Astrocyte of the hippocampus (primary cell): Measurements from ENCODE around the gene IFNA4.
"Not testable (repeated sequence)": the region's sequence is repeated elsewhere in the genome, so short reads cannot be mapped to it uniquely, and the experiment has no call there.

ENCODE experiments used
- DNase-seq: peaks from one replicate; pipeline ENCODE4 v3.0.0; 2011; ENCODE audit warnings: low read depth, low spot score

IFNA4 gene

GRCh38 chr9:21187487-21187886, at the start of gene IFNA4:
Gene IFNA4, minus strand, starts transcription at chr9:21187587. Its CDS starts 56 bp downstream, at chr9:21187531.
- DNase-seq: not testable (repeated sequence)

GRCh38 chr9:21236360-21236714, 49.0 kb upstream of the IFNA4 start:
- not testable (repeated sequence) for DNase-seq

DNA sequence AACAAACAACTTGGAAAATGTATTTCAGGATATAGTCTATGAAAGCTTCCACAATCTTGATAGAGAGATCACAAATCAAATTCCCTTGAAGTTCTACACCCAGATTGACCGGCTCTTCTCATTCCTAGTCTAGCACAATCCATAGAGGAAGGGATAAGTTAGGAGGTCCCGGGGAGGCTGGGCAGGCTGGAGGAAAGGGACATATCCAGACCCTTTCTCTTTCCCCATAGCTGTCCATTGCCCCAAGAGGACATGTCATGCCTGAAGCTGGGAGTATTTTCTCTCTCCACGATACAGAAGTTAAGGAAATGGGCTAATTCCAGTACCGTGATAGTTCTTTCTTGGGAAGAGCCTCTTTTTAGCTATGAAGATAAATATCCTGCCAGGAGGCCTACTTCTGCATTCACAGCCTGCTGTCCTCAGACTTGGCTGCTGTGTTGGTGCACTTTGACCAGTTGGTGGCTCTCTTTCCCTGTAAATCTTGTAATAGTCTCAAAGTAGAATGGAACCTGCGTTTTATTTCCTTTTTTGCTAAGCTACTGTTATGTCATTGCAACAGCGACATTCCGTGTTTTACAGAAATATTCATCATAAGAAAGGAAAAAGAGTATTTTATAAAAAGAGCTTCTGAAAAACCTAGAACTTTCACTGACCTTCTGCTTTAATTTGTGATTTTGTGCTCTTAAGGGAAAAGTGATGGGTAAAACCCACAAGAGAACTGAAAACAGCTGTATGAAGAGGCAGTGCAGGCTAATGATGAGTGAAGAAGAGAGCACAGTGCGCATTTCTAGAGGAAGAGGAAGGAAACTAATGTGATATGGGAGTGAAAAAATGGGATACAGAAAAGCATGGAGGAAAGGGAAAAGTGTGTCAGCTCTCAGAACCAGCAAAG, 48.3 kb upstream of the IFNA4 start:
- peak; percentile 61 for DNase-seq

- no peak for DNase-seq
Observed at GRCh38 chr9:21234153-21234687, 46.8 kb upstream of the IFNA4 start.

DNA sequence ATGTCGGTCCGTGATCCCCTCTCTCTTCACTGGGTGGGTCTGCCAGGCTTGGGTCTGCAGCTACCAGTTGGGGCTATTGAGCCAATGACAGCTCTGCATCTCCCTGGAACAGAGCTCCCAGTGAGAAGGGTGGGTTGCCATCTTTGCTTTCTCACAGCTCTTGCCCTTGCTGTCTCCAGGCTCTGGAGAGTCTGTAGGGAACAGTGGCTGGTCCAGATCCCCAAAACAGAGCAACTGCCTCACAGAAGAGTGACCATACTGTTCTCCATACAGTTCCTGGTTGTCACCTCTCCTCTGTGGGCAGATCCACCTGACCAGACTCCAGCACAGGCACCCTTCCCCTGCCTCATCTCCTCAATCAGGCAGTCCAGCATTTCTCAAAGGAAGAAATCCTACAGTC, 45.9 kb upstream of the IFNA4 start:
- no peak for DNase-seq

GRCh38 chr9:21228122-21228521, 40.7 kb upstream of the IFNA4 start, which contains the start of gene IFNA17:
Gene IFNA17, minus strand, starts transcription at chr9:21228222. Its CDS starts 49 bp downstream, at chr9:21228173.
- DNase-seq: no peak

GRCh38 chr9:21217211-21217610, 29.8 kb upstream of the IFNA4 start, which contains the start of gene IFNA16:
Gene IFNA16, minus strand, starts transcription at chr9:21217311. Its CDS starts 6 bp downstream, at chr9:21217305.
- DNase-seq: not testable (repeated sequence)

- DNase-seq: peak; percentile 7
Observed at GRCh38 chr9:21213411-21214326, 26.3 kb upstream of the IFNA4 start.

DNA sequence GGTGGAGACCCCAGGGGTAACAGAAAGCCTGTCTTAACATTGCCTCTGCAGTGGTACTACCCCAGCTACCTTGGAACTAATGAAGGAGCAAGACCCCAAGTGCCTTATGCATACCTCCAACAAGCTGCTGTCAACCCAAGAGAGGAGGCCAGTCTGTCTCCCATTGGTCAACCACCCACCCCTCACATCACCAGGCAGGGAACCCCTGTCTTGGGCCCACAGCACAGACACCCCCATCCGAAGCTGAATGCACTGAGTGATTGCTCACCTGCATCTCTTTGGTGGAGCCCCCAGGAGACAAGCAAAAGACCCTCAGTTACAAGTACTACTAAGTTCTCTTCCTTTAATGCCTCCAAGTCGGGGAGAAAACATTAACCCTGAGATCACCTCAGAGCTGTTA, 24.8 kb upstream of the IFNA4 start:
- not testable (repeated sequence) for DNase-seq

GRCh38 chr9:21210782-21211181, 23.4 kb upstream of the IFNA4 start:
- not testable (repeated sequence) for DNase-seq

GRCh38 chr9:21210311-21210710, 22.9 kb upstream of the IFNA4 start:
- DNase-seq: no peak

GRCh38 chr9:21207043-21207442, 19.7 kb upstream of the IFNA4 start, which contains the start of gene IFNA10:
Gene IFNA10, minus strand, starts transcription at chr9:21207143. Its CDS starts 46 bp downstream, at chr9:21207097.
- DNase-seq: not testable (repeated sequence)

DNA sequence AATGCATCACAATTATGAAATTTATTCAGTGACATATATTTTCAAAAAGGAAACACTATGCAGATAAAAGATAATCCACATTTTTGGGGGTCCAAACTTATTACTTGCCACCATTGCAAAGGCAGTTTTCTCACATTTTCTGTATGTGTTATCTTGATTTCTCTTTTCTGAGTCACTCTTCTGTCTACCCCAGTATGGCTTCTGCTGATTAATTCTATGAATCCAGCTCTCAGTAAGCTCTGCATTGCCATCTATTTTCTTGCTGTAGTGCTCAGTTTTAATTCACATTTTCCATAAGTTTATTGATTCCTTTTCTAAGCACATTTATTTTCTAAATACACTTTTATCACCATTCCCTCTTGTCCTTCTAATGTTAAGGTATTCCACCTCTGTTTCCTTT, 17.8 kb upstream of the IFNA4 start:
- DNase-seq: no peak

DNA sequence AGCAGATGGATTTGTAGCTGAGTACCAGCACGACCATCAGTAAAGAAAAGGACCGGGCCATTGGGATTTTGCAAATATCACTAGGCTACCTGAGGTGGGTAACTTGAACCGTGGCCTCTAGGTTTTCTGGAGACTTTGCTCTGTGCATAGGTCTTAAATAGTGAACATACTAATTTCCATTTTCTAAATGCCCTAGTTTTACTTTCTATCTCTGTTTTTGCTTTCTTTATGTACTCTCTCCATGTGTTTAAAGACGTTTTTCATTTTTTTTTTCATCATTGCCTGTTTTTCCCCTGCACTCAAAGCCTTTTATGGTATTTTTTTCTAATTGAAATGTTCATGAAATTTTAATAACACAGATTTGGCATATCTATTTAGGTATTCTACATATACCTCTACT, 14.7 kb upstream of the IFNA4 start, which contains the start of gene IFNA7:
Gene IFNA7 (minus strand): TSS at position 101 of the 400 bp plus-strand sequence. CDS start 40 bp downstream, at position 61.
- not testable (repeated sequence) for DNase-seq

GRCh38 chr9:21194867-21195776, 7.7 kb upstream of the IFNA4 start:
- DNase-seq: peak; percentile 13

- peak; percentile 5 for DNase-seq
Observed at GRCh38 chr9:21182810-21183736, 4.3 kb downstream of the IFNA4 start.

DNA sequence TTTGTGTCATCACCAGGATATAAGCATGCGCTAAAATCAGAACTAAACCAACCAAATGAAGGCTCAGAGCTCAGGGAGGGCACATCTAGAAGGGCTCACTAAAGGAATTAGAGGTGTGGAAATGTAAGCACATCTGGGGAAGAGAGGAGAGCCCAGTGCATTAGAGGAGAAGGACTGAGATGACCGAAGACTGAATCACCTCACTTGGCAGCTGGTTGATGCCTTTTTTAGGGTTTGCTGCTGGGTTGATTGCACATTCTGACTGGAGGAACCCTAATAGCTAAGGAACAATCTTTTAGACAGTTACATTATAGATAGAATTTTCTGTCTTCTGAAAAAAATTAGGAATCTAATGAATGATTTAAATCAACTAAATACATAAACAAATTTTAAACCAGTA, 12.7 kb downstream of the IFNA4 start:
- no peak for DNase-seq

DNA sequence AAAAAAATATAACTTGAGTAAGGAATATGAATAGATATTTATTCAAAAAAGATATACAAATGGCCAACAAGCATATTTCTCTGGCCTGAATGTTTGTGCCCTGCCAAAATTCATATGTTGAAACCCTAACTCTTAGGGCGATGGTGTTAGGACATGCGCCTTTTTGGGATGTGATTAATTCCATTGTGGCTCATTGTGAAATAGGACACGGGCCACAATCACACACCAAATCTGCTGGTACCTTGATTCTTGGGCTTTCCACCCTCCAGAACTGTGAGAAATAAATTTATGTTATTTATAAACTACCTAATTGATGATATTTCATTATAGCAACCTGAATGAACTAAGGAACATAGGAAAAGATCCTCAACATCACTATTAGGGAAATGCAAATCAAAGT, 15.2 kb downstream of the IFNA4 start:
- no peak for DNase-seq

DNA sequence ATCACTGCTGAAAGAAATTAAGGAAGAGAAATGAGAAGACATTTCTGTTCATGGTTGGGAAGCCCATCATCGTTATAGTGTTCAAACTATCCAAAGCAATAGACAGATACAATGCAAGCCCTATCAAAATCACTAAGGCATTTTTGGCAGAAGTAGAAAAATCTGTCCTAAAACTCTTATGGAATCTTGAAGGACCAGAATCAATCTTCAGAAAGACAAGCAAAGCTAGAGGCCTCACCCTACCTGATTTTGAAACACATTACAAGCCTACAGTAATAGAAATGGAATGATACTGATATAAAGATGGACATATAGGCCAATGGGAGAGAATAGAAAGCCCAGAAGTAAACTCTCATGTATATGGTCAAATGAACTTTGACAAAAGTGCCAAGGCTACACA, 16.0 kb downstream of the IFNA4 start:
- no peak for DNase-seq
